H1 (cell line): ENCODE results near the gene ARID5B. TPM values are rescaled to one million over a fixed set of nuclear protein-coding genes. Genes with fewer than 3 reads are reported as not detected.

Experiments used
- CEBPB ChIP-seq: IDR thresholded peaks from 2 replicates; pipeline ENCODE4 v1.6.1; 2012; ENCODE audit warnings: low read depth, low read length
- CREB1 ChIP-seq: IDR thresholded peaks from 2 replicates; pipeline ENCODE4 v1.6.1; 2012; ENCODE audit warnings: inconsistent platforms
- CTCF ChIP-seq, 3 experiments: IDR thresholded peaks; 1 replicate in 2 of 3; 2 replicates in 1 of 3; pipeline versions ENCODE4 v1.5.1 to v1.6.1; 2011; ENCODE audit warnings: low read length in 3 of 3, mild to moderate bottlenecking in 3 of 3, inconsistent platforms in 2 of 3, low read depth in 1 of 3, moderate library complexity in 1 of 3; ENCODE audit not compliant: insufficient read depth in 1 of 3; ENCODE audit errors: control extremely low read depth in 1 of 3
- KDM4A ChIP-seq: IDR thresholded peaks from one replicate; pipeline ENCODE4 v1.7.1; 2012; ENCODE audit warnings: low read depth, mild to moderate bottlenecking, moderate library complexity, low read length, inconsistent platforms; ENCODE audit not compliant: severe bottlenecking
- SAP30 ChIP-seq: fragments of 300-600 bp; sonication (generic); IDR thresholded peaks from 2 replicates; pipeline ENCODE4 v1.7.1; 2012; ENCODE audit warnings: low read length, moderate library complexity, mild to moderate bottlenecking, inconsistent platforms; ENCODE audit not compliant: insufficient read depth, insufficient replicate concordance
- TEAD4 ChIP-seq: IDR thresholded peaks from 2 replicates; pipeline ENCODE4 v1.6.1; 2012; ENCODE audit warnings: low read depth, low read length, inconsistent platforms, mixed read lengths
- polyA plus RNA-seq, 7 experiments: library from polyadenylated mRNA; depleted of rRNA in 3 of 7; stranded (reverse) in 5 of 7; unstranded in 2 of 7; fragments of >200 nt in 5 of 7; fragments of 200-250 nt in 2 of 7; gene quantifications; 1 replicate in 5 of 7; 2 replicates in 1 of 7; 4 replicates in 1 of 7; pipeline versions ENCODE4 v1.2.1 to v1.2.3, GENCODE V29; 2011 to 2013; ENCODE audit warnings: missing spikeins in 2 of 7, mixed read lengths in 2 of 7
- total RNA-seq: library from RNA; stranded (reverse); fragmentation: NEBNext Ultra II Directional; extraction: Animal tissue kit (Norgen Biotek cat#: 25700); gene quantifications from 2 replicates; pipeline ENCODE4 v1.2.1, GENCODE V29; 2021

Gene ARID5B
- total and polyA plus RNA-seq, 2 of the 8 experiments (the other 6 are each of a cell fraction or from before 2014, with no cell fraction given), result 0.21 to 1.1 TPM

GRCh38 chr10:61900829-61901792, at the start of gene ARID5B (continued):
- no peak for TF ChIP-seq CTCF (IDR thresholded peaks at IDR 0.05; ENCODE audit: control extremely low read depth in 1 of 3, insufficient read depth in 1 of 3, low read depth in 1 of 3, low read length in 3 of 3)
- peak; percentile 47; the same call in 1 of the 2 replicates for TF ChIP-seq CEBPB
- TF ChIP-seq KDM4A, result peak; percentile 20
- TF ChIP-seq SAP30, result no peak
- TF ChIP-seq TEAD4, result 0 out of 2 replicates have a peak, but pooled peaks have one; percentile 18
- TF ChIP-seq CREB1, result no peak
